Neuronal stem cell (in vitro differentiated cells): ENCODE results near the gene NOL12.

Experiments
- DNase-seq: peaks from one replicate; pipeline ENCODE4 v3.0.0-alpha.2; 2013; ENCODE audit warnings: low spot score
- H2AFZ ChIP-seq: one replicate; pipeline ENCODE4 v1.6.1; 2013; ENCODE audit warnings: mild to moderate bottlenecking, low read length, inconsistent platforms
- H2AK5ac ChIP-seq: 2 replicates; pipeline ENCODE4 v1.6.1; 2013; ENCODE audit warnings: low read depth, mild to moderate bottlenecking, inconsistent platforms, low read length, moderate library complexity, mixed read lengths
- H2BK120ac ChIP-seq: 2 replicates; pipeline ENCODE4 v1.6.1; 2013; ENCODE audit warnings: low read depth, mild to moderate bottlenecking, inconsistent platforms, low read length, moderate library complexity, mixed read lengths
- H2BK12ac ChIP-seq: one replicate; pipeline ENCODE4 v1.6.1; 2013; ENCODE audit warnings: low read length, inconsistent platforms
- H2BK15ac ChIP-seq: 2 replicates; pipeline ENCODE4 v1.6.1; 2013; ENCODE audit warnings: mild to moderate bottlenecking, low read length, inconsistent platforms, mixed read lengths
- H2BK5ac ChIP-seq: one replicate; pipeline ENCODE4 v1.6.1; 2013; ENCODE audit warnings: inconsistent platforms, mild to moderate bottlenecking, low read length, moderate library complexity
- H3K14ac ChIP-seq: one replicate; pipeline ENCODE4 v1.6.1; 2013; ENCODE audit warnings: low read length, inconsistent platforms
- H3K18ac ChIP-seq: 2 replicates; pipeline ENCODE4 v1.6.1; 2013; ENCODE audit warnings: low read length, inconsistent platforms
- H3K23ac ChIP-seq: 2 replicates; pipeline ENCODE4 v1.6.1; 2013; ENCODE audit warnings: low read depth, mild to moderate bottlenecking, mixed read lengths, low read length, inconsistent platforms; ENCODE audit not compliant: poor library complexity
- H3K27ac ChIP-seq: replicated peaks from 3 replicates; pipeline ENCODE4 v1.5.1; 2013; ENCODE audit warnings: low read length, inconsistent platforms
- H3K27me3 ChIP-seq, 3 experiments: 2 replicates each; pipeline ENCODE4 v1.6.1; 2013; ENCODE audit warnings: low read length in 3 of 3, mild to moderate bottlenecking in 2 of 3, inconsistent platforms in 1 of 3, low read depth in 1 of 3, mixed read lengths in 1 of 3, moderate library complexity in 1 of 3; ENCODE audit not compliant: control insufficient read depth in 3 of 3, insufficient read depth in 3 of 3
- H3K36me3 ChIP-seq, 2 donors: replicated peaks in 1 of 2; 2 replicates each; pipeline ENCODE4 v1.6.1; 2013; ENCODE audit warnings: low read length in 2 of 2; ENCODE audit not compliant: control insufficient read depth in 2 of 2, insufficient read depth in 2 of 2
- H3K4ac ChIP-seq: 2 replicates; pipeline ENCODE4 v1.6.1; 2013; ENCODE audit warnings: inconsistent platforms, mild to moderate bottlenecking, low read length, moderate library complexity
- H3K4me1 ChIP-seq, 2 donors: 1 replicate in 1 of 2; 2 replicates in 1 of 2; pipeline ENCODE4 v1.6.1; 2013; ENCODE audit warnings: low read length in 2 of 2, low read depth in 1 of 2; ENCODE audit not compliant: control insufficient read depth in 2 of 2, insufficient read depth in 1 of 2
- H3K4me2 ChIP-seq: one replicate; pipeline ENCODE4 v1.6.1; 2013; ENCODE audit warnings: mild to moderate bottlenecking, low read length, inconsistent platforms; ENCODE audit not compliant: insufficient read depth, poor library complexity, severe bottlenecking
- H3K4me3 ChIP-seq, 2 donors: 2 replicates each; pipeline ENCODE4 v1.5.1; 2013; ENCODE audit warnings: low read length in 2 of 2, mild to moderate bottlenecking in 2 of 2, inconsistent platforms in 1 of 2, moderate library complexity in 1 of 2
- H3K79me1 ChIP-seq: one replicate; pipeline ENCODE4 v1.6.1; 2013; ENCODE audit warnings: low read depth, mild to moderate bottlenecking, inconsistent platforms, low read length, moderate library complexity
- H3K9ac ChIP-seq: one replicate; pipeline ENCODE4 v1.6.1; 2013; ENCODE audit warnings: mild to moderate bottlenecking, low read depth, low read length, inconsistent platforms; ENCODE audit not compliant: poor library complexity
- H3K9me3 ChIP-seq, 2 donors: replicated peaks in 1 of 2; 2 replicates each; pipeline versions ENCODE3 to v1.6.1; 2013; ENCODE audit warnings: low read length in 2 of 2, mild to moderate bottlenecking in 2 of 2, inconsistent platforms in 1 of 2, low read depth in 1 of 2, mixed read lengths in 1 of 2, moderate library complexity in 1 of 2; ENCODE audit not compliant: control insufficient read depth in 2 of 2, insufficient read depth in 1 of 2
- H4K8ac ChIP-seq: one replicate; pipeline ENCODE4 v1.6.1; 2013; ENCODE audit warnings: low read depth, mild to moderate bottlenecking, inconsistent platforms, low read length, moderate library complexity
- H4K91ac ChIP-seq: one replicate; pipeline ENCODE4 v1.6.1; 2013; ENCODE audit warnings: low read length, low read depth, mild to moderate bottlenecking, inconsistent platforms; ENCODE audit not compliant: poor library complexity
- WGBS, 2 donors: extraction: QIAGEN DNeasy Blood & Tissue Kit; methylation state at CpG; one replicate each; pipeline ENCODE4 v1.1.7; 2013; ENCODE audit warnings: missing lambda C conversion rate in 2 of 2, mixed read lengths in 1 of 2; ENCODE audit not compliant: insufficient read length in 2 of 2, insufficient replicate concordance in 1 of 2; ENCODE audit errors: extremely low coverage in 2 of 2; 5-methylcytosine and 5-hydroxymethylcytosine counted together

Gene NOL12

DNA sequence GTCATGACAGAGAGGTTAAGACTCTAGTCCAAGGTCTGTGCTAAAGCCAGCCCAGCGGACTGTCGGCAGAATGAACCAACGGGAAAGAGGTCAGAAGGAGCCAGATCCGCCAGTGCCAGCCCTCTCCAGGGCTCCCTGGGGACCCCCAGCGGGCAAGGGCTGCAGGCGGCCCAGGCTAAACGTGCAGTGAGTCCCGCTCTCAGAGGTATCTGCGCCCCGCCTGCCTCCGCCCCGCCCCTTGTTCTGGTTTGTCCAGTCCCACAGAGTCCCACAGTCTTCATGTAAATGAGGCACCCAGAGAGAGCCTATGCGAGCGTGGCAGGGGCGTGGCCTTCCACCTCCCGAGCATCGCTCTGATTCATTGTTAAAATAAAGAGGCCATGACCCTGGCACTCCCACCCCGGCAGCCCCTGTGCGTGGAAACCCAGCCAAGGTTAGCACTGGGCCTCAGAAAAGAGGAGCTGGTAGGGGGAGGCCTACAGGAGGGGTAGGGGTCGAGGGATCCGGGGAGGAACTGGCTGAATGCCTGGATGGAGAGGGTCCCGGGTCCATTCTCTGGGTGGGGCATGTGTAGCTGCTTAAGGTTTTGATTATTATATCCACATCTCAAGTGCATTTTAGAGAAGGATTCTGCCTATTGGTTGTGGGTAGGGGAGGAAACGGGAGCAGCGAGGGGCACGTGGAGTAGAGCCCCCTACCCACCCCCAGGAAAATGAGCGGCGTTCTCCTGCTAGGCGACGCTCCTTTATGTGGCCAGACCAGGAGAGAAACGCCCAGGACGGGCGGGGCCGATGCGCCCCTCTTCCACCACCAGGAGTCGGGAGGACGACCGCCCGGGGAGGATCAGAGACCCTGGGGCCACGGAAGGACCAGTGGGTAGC, 10.8 kb downstream of the NOL12 start, which contains the start of gene TRIOBP:
Gene TRIOBP (plus strand): TSS at position 392 of the 881 bp plus-strand sequence. CDS start 4,318 bp downstream, outside the sequence.
- H4K91ac ChIP-seq: no peak within 1 kb of the TSS
- no peak within 1 kb of the TSS for H4K8ac ChIP-seq
- no CpG with 5 or more reads among the region's 39 CpGs for WGBS, 2 donors
- peak within 1 kb of the TSS; percentile 45 to 71 for H3K4me3 ChIP-seq
- peak within 1 kb of the TSS; percentile 71 for H3K4me2 ChIP-seq
- no peak within 1 kb of the TSS for H3K4ac ChIP-seq
- DNase-seq: peak; percentile 96
- no peak within 1 kb of the TSS for H3K14ac ChIP-seq
- peak within 1 kb of the TSS; percentile 9 for H3K9ac ChIP-seq
- H3K9me3 ChIP-seq: no peaks in the 10 kb centered on the region
- peak within 1 kb of the TSS; percentile 71 for H2AK5ac ChIP-seq
- peak within 1 kb of the TSS; percentile 14 for H2BK12ac ChIP-seq
- H2AFZ ChIP-seq: peak within 1 kb of the TSS; percentile 85
- no peak within 1 kb of the TSS for H3K27ac ChIP-seq
- H3K36me3 ChIP-seq: peaks cover 5 to 36% of the 10 kb centered on the region in 2 donors
- peak within 1 kb of the TSS; percentile 29 for H2BK5ac ChIP-seq
- H2BK120ac ChIP-seq: no peak within 1 kb of the TSS
- H3K4me1 ChIP-seq: peaks cover 8 to 15% of the 10 kb centered on the region in 2 donors
- H3K23ac ChIP-seq: peak within 1 kb of the TSS; percentile 31
- no peaks in the 10 kb centered on the region for H3K79me1 ChIP-seq
- peak within 1 kb of the TSS; percentile 81 for H3K18ac ChIP-seq
- no peaks in the 10 kb centered on the region for H3K27me3 ChIP-seq
- H2BK15ac ChIP-seq: no peak within 1 kb of the TSS

DNA sequence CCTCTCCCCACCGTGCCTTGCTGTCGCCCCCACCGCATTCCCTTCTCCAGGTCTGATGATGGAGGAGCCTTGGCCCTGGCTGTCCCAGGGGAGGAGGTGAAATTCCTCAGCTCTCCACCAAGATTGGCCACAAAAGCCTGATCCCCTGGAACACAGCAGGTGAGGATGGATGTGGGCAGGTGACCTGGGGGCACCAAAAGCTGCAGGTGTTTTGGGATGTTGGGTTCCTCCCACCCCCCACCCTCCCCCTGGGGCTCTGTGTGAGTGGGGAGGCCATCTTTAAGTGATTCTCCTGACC, 11.3 kb downstream of the NOL12 start:
- Histone ChIP-seq H4K8ac (no peak overlapping the region), H3K36me3 (peaks cover 2 to 31% of the 10 kb centered on the region in 2 donors), H3K79me1 (no peaks in the 10 kb centered on the region), H2BK15ac (no peak overlapping the region), H3K4me2 (peak overlapping the region; percentile 71), H2BK12ac (peak overlapping the region; percentile 14), H3K23ac (no peak overlapping the region), H3K4me3 (peak overlapping the region; percentile 45 to 71), H2BK120ac (no peak overlapping the region), H3K27ac (no peak overlapping the region), H2BK5ac (peak overlapping the region; percentile 29), H3K9me3 (no peaks in the 10 kb centered on the region), H3K14ac (no peak overlapping the region), H2AFZ (peak overlapping the region; percentile 85), H2AK5ac (peak overlapping the region; percentile 71), H3K9ac (no peak overlapping the region), H3K4me1 (peaks cover 8 to 15% of the 10 kb centered on the region in 2 donors), H3K18ac (peak overlapping the region; percentile 81), H4K91ac (no peak overlapping the region), H3K4ac (no peak overlapping the region), H3K27me3 (no peaks in the 10 kb centered on the region)
- DNase-seq: no peak
- WGBS, 2 donors: no CpG with 5 or more reads among the region's 3 CpGs

DNA sequence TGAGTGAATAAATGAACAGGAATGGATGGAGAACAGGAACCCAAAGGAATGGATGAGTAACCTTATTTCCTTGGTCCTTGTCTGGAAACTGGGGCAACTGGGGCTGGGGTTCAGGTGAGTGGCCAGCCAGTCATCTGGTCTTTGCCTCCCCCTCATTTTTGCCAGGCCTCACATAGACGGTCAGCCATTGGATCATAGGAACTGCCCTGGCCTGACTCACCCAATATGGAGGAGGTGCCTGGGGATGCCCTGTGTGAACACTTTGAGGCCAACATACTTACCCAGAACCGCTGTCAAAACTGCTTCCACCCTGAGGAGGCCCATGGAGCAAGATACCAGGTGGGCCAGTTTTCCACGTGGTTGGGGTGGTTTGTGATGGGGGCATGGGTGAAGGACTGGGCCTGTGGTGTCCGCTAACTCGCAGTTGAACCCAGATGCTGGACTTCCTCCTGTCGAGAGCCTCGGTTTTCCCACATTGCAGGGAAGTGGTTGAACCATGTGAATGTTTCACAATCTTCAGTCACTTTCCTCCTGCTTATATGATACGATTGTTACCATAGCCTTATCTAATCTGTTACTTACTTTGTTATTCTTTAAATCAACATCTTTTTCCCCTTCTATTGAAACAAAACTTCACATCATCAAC, 15.1 kb downstream of the NOL12 start:
- H3K23ac ChIP-seq: no peak overlapping the region
- H3K79me1 ChIP-seq: no peaks in the 10 kb centered on the region
- no peak overlapping the region for H2BK12ac ChIP-seq
- H3K18ac ChIP-seq: no peak overlapping the region
- no peak overlapping the region for H2BK15ac ChIP-seq
- H3K9me3 ChIP-seq: no peaks in the 10 kb centered on the region
- no peak overlapping the region for H3K4me3 ChIP-seq
- H3K9ac ChIP-seq: no peak overlapping the region
- H2BK5ac ChIP-seq: no peak overlapping the region
- WGBS, 2 donors: no CpG with 5 or more reads among the region's 8 CpGs
- H3K36me3 ChIP-seq: peaks cover 0 to 44% of the 10 kb centered on the region in 2 donors
- H3K4me1 ChIP-seq: peaks cover 6 to 10% of the 10 kb centered on the region in 2 donors
- no peak overlapping the region for H3K4me2 ChIP-seq
- H3K27me3 ChIP-seq: no peaks in the 10 kb centered on the region
- DNase-seq: no peak
- no peak overlapping the region for H2AK5ac ChIP-seq
- H3K27ac ChIP-seq: no peak overlapping the region
- no peak overlapping the region for H4K8ac ChIP-seq
- H3K14ac ChIP-seq: no peak overlapping the region
- no peak overlapping the region for H2BK120ac ChIP-seq
- H3K4ac ChIP-seq: no peak overlapping the region
- no peak overlapping the region for H2AFZ ChIP-seq
- no peak overlapping the region for H4K91ac ChIP-seq

DNA sequence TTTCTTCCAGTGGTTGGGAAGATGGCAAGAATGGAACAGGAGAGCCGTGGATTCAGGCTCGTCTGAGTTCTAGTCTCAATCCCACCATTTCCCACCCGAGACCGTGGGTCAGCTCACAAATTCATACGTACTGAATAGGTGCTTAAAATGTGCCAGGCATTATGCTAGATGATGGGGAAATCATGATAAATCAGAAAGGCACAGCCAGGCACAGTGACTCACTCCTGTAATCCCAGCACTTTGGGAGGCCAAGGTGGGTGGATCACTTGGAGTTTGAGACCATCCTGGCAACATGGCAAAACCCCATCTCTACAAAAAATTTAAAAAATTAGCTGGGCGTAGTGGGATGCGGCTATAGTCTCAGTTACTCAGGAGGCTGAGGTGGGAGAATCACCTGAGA, 17.8 kb downstream of the NOL12 start:
- H3K4me3 ChIP-seq: no peak overlapping the region
- peaks cover 0 to under 1% of the 10 kb centered on the region in 2 donors for H3K9me3 ChIP-seq
- no peaks in the 10 kb centered on the region for H3K79me1 ChIP-seq
- no peak overlapping the region for H3K18ac ChIP-seq
- no peak overlapping the region for H4K91ac ChIP-seq
- no peaks in the 10 kb centered on the region for H3K4me1 ChIP-seq
- peaks cover 0 to 49% of the 10 kb centered on the region in 2 donors for H3K36me3 ChIP-seq
- no peak overlapping the region for H2AFZ ChIP-seq
- no peak for DNase-seq
- H2BK5ac ChIP-seq: no peak overlapping the region
- H2BK12ac ChIP-seq: no peak overlapping the region
- H2BK15ac ChIP-seq: no peak overlapping the region
- H3K4me2 ChIP-seq: no peak overlapping the region
- no peak overlapping the region for H3K27ac ChIP-seq
- no peak overlapping the region for H4K8ac ChIP-seq
- no peak overlapping the region for H3K9ac ChIP-seq
- no peak overlapping the region for H3K14ac ChIP-seq
- no CpG with 5 or more reads among the region's 7 CpGs for WGBS, 2 donors
- no peak overlapping the region for H3K4ac ChIP-seq
- H2BK120ac ChIP-seq: no peak overlapping the region
- H2AK5ac ChIP-seq: no peak overlapping the region
- no peak overlapping the region for H3K23ac ChIP-seq
- no peaks in the 10 kb centered on the region for H3K27me3 ChIP-seq
